PC-3 (cell line): ENCODE results near the gene SPRING1.
A peak's percentile ranks its signal among the peaks of the same experiment; 100 is the strongest.

Experiments used
- CTCF ChIP-seq: fragments of 300-600 bp; sonication (generic); conservative IDR thresholded peaks from 2 replicates; pipeline ENCODE4 v1.5.1; 2017; ENCODE audit warnings: antibody characterized with exemption, low read depth, mild to moderate bottlenecking, low read length
- EZH2 ChIP-seq: fragments of 300-600 bp; sonication (generic); IDR thresholded peaks from one replicate; pipeline ENCODE4 v1.6.1; 2017; ENCODE audit warnings: antibody characterized with exemption, mild to moderate bottlenecking, low read length; ENCODE audit not compliant: unreplicated experiment
- EZH2phosphoT487 ChIP-seq: fragments of 300-600 bp; sonication (generic); IDR thresholded peaks from 2 replicates; pipeline ENCODE4 v1.6.1; 2018; ENCODE audit warnings: mild to moderate bottlenecking, antibody characterized with exemption, low read length, borderline replicate concordance

GRCh38 chr12:116773276-116773731, 35.4 kb upstream of the SPRING1 start:
- TF ChIP-seq EZH2phosphoT487 (no peak), CTCF (peak; percentile 59), EZH2 (no peak)
